AG08396 (cell line): ENCODE measurements around the gene MAPK8IP2.
"Not testable (repeated sequence)": the region's sequence is repeated elsewhere in the genome, so short reads cannot be mapped to it uniquely, and the experiment has no call there.

Experiments used
- DNase-seq: peaks from one replicate; pipeline ENCODE4 v3.0.0; 2012; ENCODE audit warnings: low spot score, mixed read lengths

The MAPK8IP2 gene

DNA sequence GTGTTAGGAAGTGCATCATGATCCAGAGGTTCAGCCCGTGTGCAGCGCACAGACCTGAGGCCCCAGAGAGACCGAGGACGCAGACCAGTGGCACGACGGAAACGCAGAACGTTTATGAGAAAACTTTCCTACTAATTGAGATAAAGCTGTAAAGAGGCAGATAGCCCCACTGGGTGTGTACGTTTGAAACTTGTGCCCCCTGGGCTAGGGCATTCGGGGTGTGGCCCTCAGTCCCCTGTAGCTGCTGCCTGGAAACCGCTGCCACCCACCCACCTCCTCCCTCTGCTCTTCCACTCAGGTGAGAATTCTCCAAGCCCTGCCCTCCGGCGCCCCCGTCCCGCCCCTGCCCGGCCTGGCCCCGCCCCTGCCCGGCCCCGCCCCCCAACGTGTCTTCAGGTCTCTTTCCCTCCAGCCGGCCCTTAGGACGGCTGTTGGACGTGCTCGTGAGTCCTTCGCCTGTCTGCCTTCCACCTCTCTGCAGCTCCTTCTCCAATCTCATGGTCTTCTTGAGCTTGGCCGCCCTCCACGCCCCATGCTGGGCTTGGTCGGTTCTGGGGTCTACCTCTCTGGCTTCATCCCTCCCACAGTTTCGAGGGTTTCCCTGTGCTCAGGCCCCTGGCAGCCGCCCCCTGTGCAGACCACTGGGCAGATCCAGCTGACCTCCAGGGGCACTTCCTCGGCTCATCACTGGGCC is 12.1 kb downstream of the MAPK8IP2 start:
- DNase-seq: peak; percentile 36

- peak; percentile 51 for DNase-seq
Observed at GRCh38 chr22:50613291-50613981, 12.8 kb downstream of the MAPK8IP2 start.

- not testable (repeated sequence) for DNase-seq
Observed at GRCh38 chr22:50614296-50614695, 13.7 kb downstream of the MAPK8IP2 start.

- peak; percentile 82 for DNase-seq
Observed at GRCh38 chr22:50620593-50621355, 20.2 kb downstream of the MAPK8IP2 start.

DNA sequence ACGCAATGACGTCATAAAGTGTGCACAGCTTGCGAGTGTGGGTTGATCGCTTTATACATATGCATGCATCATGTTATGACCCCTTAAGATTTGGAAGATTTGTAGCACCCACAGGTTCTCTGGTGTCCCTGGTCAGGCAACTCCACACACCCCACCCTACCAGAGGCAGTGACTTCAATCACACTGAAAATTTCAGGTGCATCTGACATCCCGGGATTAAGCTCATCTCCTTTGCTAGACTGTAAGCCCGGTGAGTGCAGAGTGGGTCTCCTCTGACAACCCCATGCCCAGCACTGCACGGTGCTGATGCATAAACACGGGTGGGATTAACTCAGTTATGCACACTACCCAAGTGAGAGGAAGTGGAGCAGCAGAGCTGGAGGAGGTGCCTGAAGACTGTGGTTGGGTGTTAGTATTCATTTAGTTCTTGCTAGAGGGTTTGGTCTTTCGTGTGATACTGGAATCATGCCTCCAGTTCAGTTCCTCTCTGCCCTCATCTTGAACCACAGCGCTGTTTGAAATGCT is 20.8 kb downstream of the MAPK8IP2 start:
- no peak for DNase-seq

GRCh38 chr22:50621948-50622722 is 21.5 kb downstream of the MAPK8IP2 start:
- DNase-seq: no peak

- no peak for DNase-seq
Observed at GRCh38 chr22:50622723-50623327, 22.2 kb downstream of the MAPK8IP2 start.

- DNase-seq: no peak
Observed at GRCh38 chr22:50624347-50625130, 23.9 kb downstream of the MAPK8IP2 start.

GRCh38 chr22:50625131-50625567 is 24.6 kb downstream of the MAPK8IP2 start:
- no peak for DNase-seq

GRCh38 chr22:50625568-50626313 is 25.1 kb downstream of the MAPK8IP2 start:
- no peak for DNase-seq

DNA sequence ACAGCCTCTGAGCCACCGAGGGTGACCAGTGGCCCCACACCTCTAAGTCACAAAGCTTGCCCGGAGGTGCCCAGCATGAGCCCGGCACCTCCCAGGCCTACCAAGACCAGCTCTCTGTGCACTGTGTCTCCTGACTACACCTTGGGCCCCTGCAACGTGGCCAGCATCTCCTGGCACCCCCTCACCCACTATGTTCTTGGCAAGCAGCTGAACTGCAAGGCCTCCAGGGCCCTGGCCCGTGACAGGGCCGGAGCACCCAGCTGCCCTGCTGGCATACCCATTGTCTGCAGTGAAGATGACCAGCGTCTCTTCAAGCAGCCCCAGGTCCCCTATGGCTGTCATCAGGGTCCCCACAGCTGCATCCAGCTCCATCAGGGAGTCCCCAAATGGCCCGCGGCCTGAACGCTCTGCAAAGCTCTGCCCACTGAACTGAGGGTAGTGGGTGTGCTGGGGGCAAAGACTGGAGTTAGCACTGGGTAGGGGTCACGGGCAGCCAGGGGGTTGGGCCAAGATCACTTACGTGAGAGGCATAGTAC is 25.8 kb downstream of the MAPK8IP2 start:
- no peak for DNase-seq

GRCh38 chr22:50626850-50627641 is 26.5 kb downstream of the MAPK8IP2 start:
- no peak for DNase-seq

- DNase-seq: peak; percentile 94
Observed at GRCh38 chr22:50627642-50628542, 27.3 kb downstream of the MAPK8IP2 start, which contains the start of gene ARSA. Gene ARSA, minus strand, starts transcription at chr22:50628152. Its CDS starts 373 bp downstream, at chr22:50627779.

DNA sequence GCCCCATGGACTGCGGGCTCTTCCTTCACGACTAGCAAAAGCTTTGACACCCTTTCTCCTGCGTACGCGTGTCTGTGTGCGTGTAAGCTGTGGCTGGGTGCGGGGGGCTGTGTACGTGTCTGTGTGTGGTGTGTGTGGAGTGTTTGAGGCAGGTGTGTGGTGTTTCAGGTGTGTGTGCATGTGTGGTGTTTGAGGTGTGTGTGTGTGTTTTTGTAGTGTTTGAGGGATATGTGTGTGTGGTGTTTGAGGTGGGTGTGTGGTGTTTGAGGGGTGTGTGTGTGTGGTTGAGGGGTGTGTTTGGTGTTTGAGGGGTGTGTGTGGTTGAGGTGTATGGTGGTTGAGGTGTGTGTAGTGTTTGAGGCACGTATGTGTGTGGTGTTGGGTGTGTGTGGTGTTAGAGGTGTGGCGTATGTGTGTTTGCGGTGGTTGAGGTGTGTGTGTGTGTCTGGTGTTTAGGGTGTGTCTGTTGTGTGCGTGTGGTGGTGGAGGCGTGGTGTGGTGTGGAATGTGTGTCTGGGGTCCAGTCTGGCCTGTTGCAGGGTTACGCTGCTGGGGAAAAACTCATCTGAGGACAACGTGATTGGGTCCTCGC is 28.0 kb downstream of the MAPK8IP2 start:
- DNase-seq: no peak

DNA sequence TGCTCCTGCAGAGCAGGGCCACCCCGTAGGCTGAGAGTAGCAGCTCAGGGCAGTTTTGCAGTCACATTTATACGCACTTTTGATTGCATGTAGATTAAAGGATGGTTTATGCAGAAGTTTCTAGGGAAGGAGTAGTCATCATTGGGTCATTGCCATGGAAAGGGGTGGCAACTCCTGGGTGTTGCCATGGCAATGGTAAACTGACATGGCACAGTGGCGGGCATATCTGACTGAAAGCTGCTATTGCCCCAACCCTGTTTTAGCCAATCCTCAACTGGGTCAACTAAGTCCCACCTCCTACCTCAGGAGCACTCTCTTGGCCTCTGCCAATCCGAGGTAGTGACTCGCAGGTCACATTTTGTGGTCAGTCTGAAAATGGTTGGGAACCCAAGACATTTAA is 29.8 kb downstream of the MAPK8IP2 start:
- DNase-seq: no peak

- DNase-seq: no peak
Observed at GRCh38 chr22:50633086-50633485, 32.5 kb downstream of the MAPK8IP2 start.

GRCh38 chr22:50633771-50634170 is 33.2 kb downstream of the MAPK8IP2 start:
- DNase-seq: no peak
